ENCODE measurements around the gene GRM7.
A peak's percentile ranks its signal among the peaks of the same experiment; 100 is the strongest.

GRM7 gene

GRCh38 chr3:7242303-7242635 is 381.4 kb downstream of the GRM7 start:
- no peak overlapping the region for H4K12ac ChIP-seq (ENCODE audit: low read depth, low read length)
- H3K79me1 ChIP-seq (ENCODE audit: low read length): no peaks in the 10 kb centered on the region
- no peak overlapping the region for H3K4ac ChIP-seq (ENCODE audit: low read depth, low read length)
- no peak overlapping the region for H2AK5ac ChIP-seq (ENCODE audit: low read length)
- H2AFZ ChIP-seq (ENCODE audit: insufficient read depth, low read length, poor library complexity): no peak overlapping the region
- no peak overlapping the region for H4K8ac ChIP-seq (ENCODE audit: low read depth, low read length)
- no peak for DNase-seq
- no peak overlapping the region for H3K4me2 ChIP-seq (ENCODE audit: low read length)
- H2BK120ac ChIP-seq (ENCODE audit: insufficient read depth, low read length, poor library complexity): no peak overlapping the region
- H2BK12ac ChIP-seq (ENCODE audit: low read length): no peak overlapping the region
- H3K9ac ChIP-seq (ENCODE audit: low read length): no peak overlapping the region
- H3K18ac ChIP-seq (ENCODE audit: low read length): no peak overlapping the region
- no peak overlapping the region for H3K23ac ChIP-seq (ENCODE audit: low read length)
- no peak overlapping the region for H3K27ac ChIP-seq (ENCODE audit: low read depth, low read length)
- H3K27me3 ChIP-seq (ENCODE audit: insufficient read depth, low read length): no peaks in the 10 kb centered on the region
- no peaks in the 10 kb centered on the region for H3K9me3 ChIP-seq (ENCODE audit: insufficient read depth, low read depth, low read length)
- H3K4me3 ChIP-seq (ENCODE audit: low read depth, low read length): no peak overlapping the region
- H2BK5ac ChIP-seq (ENCODE audit: low read depth, low read length, poor library complexity): no peak overlapping the region
- H3K79me2 ChIP-seq (ENCODE audit: control insufficient read depth, insufficient read depth, low read length, poor library complexity): no peaks in the 10 kb centered on the region
- no peak overlapping the region for H4K91ac ChIP-seq (ENCODE audit: low read depth, low read length)
- H3K4me1 ChIP-seq (ENCODE audit: control insufficient read depth in 1 of 2, insufficient read depth in 2 of 2, low read length in 2 of 2): no peaks in the 10 kb centered on the region
- H3K14ac ChIP-seq (ENCODE audit: low read length): no peak overlapping the region
- no peaks in the 10 kb centered on the region for H3K36me3 ChIP-seq (ENCODE audit: control insufficient read depth in 1 of 2, insufficient read depth in 2 of 2, low read length in 2 of 2)

- no peaks in the 10 kb centered on the region for H3K79me2 ChIP-seq (ENCODE audit: control insufficient read depth, insufficient read depth, low read length, poor library complexity)
- H2AK5ac ChIP-seq (ENCODE audit: low read length): no peak overlapping the region
- no peak for DNase-seq
- no CpG with 5 or more reads among the region's 5 CpGs for WGBS (ENCODE audit: extremely low coverage, insufficient coverage, insufficient read length)
- H3K27ac ChIP-seq (ENCODE audit: low read depth, low read length): no peak overlapping the region
- no peak overlapping the region for H4K91ac ChIP-seq (ENCODE audit: low read depth, low read length)
- no peak overlapping the region for H2BK5ac ChIP-seq (ENCODE audit: low read depth, low read length, poor library complexity)
- no peak overlapping the region for H2BK12ac ChIP-seq (ENCODE audit: low read length)
- no peak overlapping the region for H3K18ac ChIP-seq (ENCODE audit: low read length)
- H2BK120ac ChIP-seq (ENCODE audit: insufficient read depth, low read length, poor library complexity): no peak overlapping the region
- no peaks in the 10 kb centered on the region for H3K27me3 ChIP-seq (ENCODE audit: insufficient read depth, low read length)
- H3K36me3 ChIP-seq (ENCODE audit: control insufficient read depth in 1 of 2, insufficient read depth in 2 of 2, low read length in 2 of 2): no peaks in the 10 kb centered on the region
- H3K79me1 ChIP-seq (ENCODE audit: low read length): no peaks in the 10 kb centered on the region
- H2AFZ ChIP-seq (ENCODE audit: insufficient read depth, low read length, poor library complexity): no peak overlapping the region
- H4K8ac ChIP-seq (ENCODE audit: low read depth, low read length): no peak overlapping the region
- no peaks in the 10 kb centered on the region for H3K4me1 ChIP-seq (ENCODE audit: control insufficient read depth in 1 of 2, insufficient read depth in 2 of 2, low read length in 2 of 2)
- no peak overlapping the region for H3K4me3 ChIP-seq (ENCODE audit: low read depth, low read length)
- no peak overlapping the region for H3K4ac ChIP-seq (ENCODE audit: low read depth, low read length)
- no peaks in the 10 kb centered on the region for H3K9me3 ChIP-seq (ENCODE audit: insufficient read depth, low read depth, low read length)
- H4K12ac ChIP-seq (ENCODE audit: low read depth, low read length): no peak overlapping the region
- no peak overlapping the region for H3K9ac ChIP-seq (ENCODE audit: low read length)
- H3K4me2 ChIP-seq (ENCODE audit: low read length): no peak overlapping the region
- no peak overlapping the region for H3K23ac ChIP-seq (ENCODE audit: low read length)
- no peak overlapping the region for H3K14ac ChIP-seq (ENCODE audit: low read length)
Measured at GRCh38 chr3:7249493-7250076, 388.7 kb downstream of the GRM7 start.

DNA sequence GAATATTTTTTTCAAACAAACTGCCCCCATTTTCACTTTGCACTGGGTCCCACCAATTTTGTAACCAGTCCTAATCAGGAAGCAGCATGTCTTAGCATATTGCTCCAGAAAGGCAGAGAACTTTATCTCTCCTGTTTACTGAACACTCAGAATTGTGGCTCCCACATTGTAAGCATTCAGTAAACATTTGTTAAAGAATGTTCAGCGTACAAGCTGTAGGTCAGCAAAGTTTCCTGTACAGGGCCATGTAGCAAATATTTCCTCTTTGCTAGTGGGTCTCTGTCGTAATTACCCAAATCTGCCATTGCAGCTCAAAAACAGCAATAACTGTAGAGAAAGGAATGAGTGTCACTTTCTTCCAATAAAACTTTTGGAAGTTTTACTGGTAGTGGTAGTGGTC is 393.3 kb downstream of the GRM7 start:
- WGBS (ENCODE audit: extremely low coverage, insufficient coverage, insufficient read length): no CpG with 5 or more reads among the region's 2 CpGs
- H3K18ac ChIP-seq (ENCODE audit: low read length): no peak overlapping the region

DNA sequence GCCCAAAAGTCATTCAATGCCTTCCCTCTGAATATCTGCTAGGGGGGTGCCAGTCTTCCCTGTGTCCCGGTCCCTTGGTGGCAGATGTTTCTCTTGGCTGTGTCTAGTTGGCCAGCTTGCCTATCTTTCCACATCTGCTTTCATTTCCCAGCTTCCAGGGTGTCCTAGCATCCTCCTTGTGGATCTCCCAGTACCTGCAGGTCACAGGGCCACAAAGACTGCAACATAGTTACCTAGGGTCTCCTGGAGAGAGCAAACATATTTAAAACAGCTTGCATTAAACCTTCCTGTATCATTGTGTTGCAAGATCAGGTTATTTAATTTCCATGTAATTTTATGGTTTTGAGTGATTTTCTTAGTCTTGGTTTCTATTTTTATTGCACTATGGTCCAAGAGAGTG is 400.1 kb downstream of the GRM7 start:
- Histone ChIP-seq H3K79me1 (ENCODE audit: low read length) (no peaks in the 10 kb centered on the region), H3K9me3 (ENCODE audit: insufficient read depth, low read depth, low read length) (peaks cover 2% of the 10 kb centered on the region), H3K4me3 (ENCODE audit: low read depth, low read length) (no peak overlapping the region), H3K18ac (ENCODE audit: low read length) (no peak overlapping the region), H2BK12ac (ENCODE audit: low read length) (no peak overlapping the region), H4K8ac (ENCODE audit: low read depth, low read length) (no peak overlapping the region), H3K14ac (ENCODE audit: low read length) (no peak overlapping the region), H2BK5ac (ENCODE audit: low read depth, low read length, poor library complexity) (no peak overlapping the region), H3K79me2 (ENCODE audit: control insufficient read depth, insufficient read depth, low read length, poor library complexity) (no peaks in the 10 kb centered on the region), H3K36me3 (ENCODE audit: control insufficient read depth in 1 of 2, insufficient read depth in 2 of 2, low read length in 2 of 2) (no peaks in the 10 kb centered on the region), H4K91ac (ENCODE audit: low read depth, low read length) (no peak overlapping the region), H3K4ac (ENCODE audit: low read depth, low read length) (no peak overlapping the region), H3K27me3 (ENCODE audit: insufficient read depth, low read length) (no peaks in the 10 kb centered on the region), H2AFZ (ENCODE audit: insufficient read depth, low read length, poor library complexity) (no peak overlapping the region), H2AK5ac (ENCODE audit: low read length) (no peak overlapping the region), H3K4me1 (ENCODE audit: control insufficient read depth in 1 of 2, insufficient read depth in 2 of 2, low read length in 2 of 2) (no peaks in the 10 kb centered on the region), H4K12ac (ENCODE audit: low read depth, low read length) (no peak overlapping the region), H3K27ac (ENCODE audit: low read depth, low read length) (no peak overlapping the region), H3K4me2 (ENCODE audit: low read length) (no peak overlapping the region), H2BK120ac (ENCODE audit: insufficient read depth, low read length, poor library complexity) (no peak overlapping the region), H3K23ac (ENCODE audit: low read length) (no peak overlapping the region), H3K9ac (ENCODE audit: low read length) (peak overlapping the region; percentile 55)
- DNase-seq: no peak
- no CpG with 5 or more reads among the region's 1 CpG for WGBS (ENCODE audit: extremely low coverage, insufficient coverage, insufficient read length)

More for the DNA sequence above, 393.3 kb downstream of the GRM7 start:
- no peak overlapping the region for H4K91ac ChIP-seq (ENCODE audit: low read depth, low read length)
- no peak overlapping the region for H3K9ac ChIP-seq (ENCODE audit: low read length)
- no peak for DNase-seq
- H2AK5ac ChIP-seq (ENCODE audit: low read length): no peak overlapping the region
- H3K79me2 ChIP-seq (ENCODE audit: control insufficient read depth, insufficient read depth, low read length, poor library complexity): no peaks in the 10 kb centered on the region
- H4K8ac ChIP-seq (ENCODE audit: low read depth, low read length): no peak overlapping the region
- no peaks in the 10 kb centered on the region for H3K36me3 ChIP-seq (ENCODE audit: control insufficient read depth in 1 of 2, insufficient read depth in 2 of 2, low read length in 2 of 2)
- H4K12ac ChIP-seq (ENCODE audit: low read depth, low read length): no peak overlapping the region
- H3K4ac ChIP-seq (ENCODE audit: low read depth, low read length): no peak overlapping the region
- H3K4me3 ChIP-seq (ENCODE audit: low read depth, low read length): no peak overlapping the region
- H3K4me1 ChIP-seq (ENCODE audit: control insufficient read depth in 1 of 2, insufficient read depth in 2 of 2, low read length in 2 of 2): no peaks in the 10 kb centered on the region
- H2BK5ac ChIP-seq (ENCODE audit: low read depth, low read length, poor library complexity): no peak overlapping the region
- no peaks in the 10 kb centered on the region for H3K9me3 ChIP-seq (ENCODE audit: insufficient read depth, low read depth, low read length)
- no peak overlapping the region for H3K14ac ChIP-seq (ENCODE audit: low read length)
- H3K23ac ChIP-seq (ENCODE audit: low read length): no peak overlapping the region
- no peaks in the 10 kb centered on the region for H3K27me3 ChIP-seq (ENCODE audit: insufficient read depth, low read length)
- H3K4me2 ChIP-seq (ENCODE audit: low read length): no peak overlapping the region
- H2AFZ ChIP-seq (ENCODE audit: insufficient read depth, low read length, poor library complexity): no peak overlapping the region
- no peaks in the 10 kb centered on the region for H3K79me1 ChIP-seq (ENCODE audit: low read length)
- no peak overlapping the region for H2BK120ac ChIP-seq (ENCODE audit: insufficient read depth, low read length, poor library complexity)
- no peak overlapping the region for H3K27ac ChIP-seq (ENCODE audit: low read depth, low read length)
- H2BK12ac ChIP-seq (ENCODE audit: low read length): no peak overlapping the region
